Brain microvascular endothelial cell (primary cell): ENCODE results near the gene ZNF780A.

ENCODE experiments used
- DNase-seq: peaks from one replicate; pipeline ENCODE4 v3.0.0-alpha.2; 2020
- H3K27ac ChIP-seq: fragments of 250-450 bp; sonication (Bioruptor Pico); 2 replicates; pipeline ENCODE4 v1.5.1; 2020; ENCODE audit warnings: mild to moderate bottlenecking, moderate library complexity
- H3K27me3 ChIP-seq: fragments of 250-450 bp; sonication (Bioruptor Pico); replicated peaks from 2 replicates; pipeline ENCODE4 v1.5.1; 2020; ENCODE audit warnings: mild to moderate bottlenecking
- H3K36me3 ChIP-seq: fragments of 250-450 bp; sonication (Bioruptor Pico); replicated peaks from 2 replicates; pipeline ENCODE4 v1.5.1; 2020; ENCODE audit warnings: mild to moderate bottlenecking
- H3K4me3 ChIP-seq: 2 replicates; pipeline ENCODE4 v1.5.1; 2011; ENCODE audit warnings: low read depth, mild to moderate bottlenecking, control low read depth, low read length, moderate library complexity
- in situ Hi-C: cut with HindIII; loops from 2 replicates; pipeline ENCODE4 v1.10.0; 2017; ENCODE audit warnings: low sequenced_read_pairs, low pct_ligation_motif_present
- TF ChIP-seq, protein P1 (sequence below): IDR thresholded peaks from 2 replicates; pipeline ENCODE4 v1.5.1; 2011; ENCODE audit warnings: low read depth, mild to moderate bottlenecking, moderate library complexity, low read length, control low read depth, inconsistent platforms; ENCODE audit errors: missing control alignments

The ZNF780A gene

DNA sequence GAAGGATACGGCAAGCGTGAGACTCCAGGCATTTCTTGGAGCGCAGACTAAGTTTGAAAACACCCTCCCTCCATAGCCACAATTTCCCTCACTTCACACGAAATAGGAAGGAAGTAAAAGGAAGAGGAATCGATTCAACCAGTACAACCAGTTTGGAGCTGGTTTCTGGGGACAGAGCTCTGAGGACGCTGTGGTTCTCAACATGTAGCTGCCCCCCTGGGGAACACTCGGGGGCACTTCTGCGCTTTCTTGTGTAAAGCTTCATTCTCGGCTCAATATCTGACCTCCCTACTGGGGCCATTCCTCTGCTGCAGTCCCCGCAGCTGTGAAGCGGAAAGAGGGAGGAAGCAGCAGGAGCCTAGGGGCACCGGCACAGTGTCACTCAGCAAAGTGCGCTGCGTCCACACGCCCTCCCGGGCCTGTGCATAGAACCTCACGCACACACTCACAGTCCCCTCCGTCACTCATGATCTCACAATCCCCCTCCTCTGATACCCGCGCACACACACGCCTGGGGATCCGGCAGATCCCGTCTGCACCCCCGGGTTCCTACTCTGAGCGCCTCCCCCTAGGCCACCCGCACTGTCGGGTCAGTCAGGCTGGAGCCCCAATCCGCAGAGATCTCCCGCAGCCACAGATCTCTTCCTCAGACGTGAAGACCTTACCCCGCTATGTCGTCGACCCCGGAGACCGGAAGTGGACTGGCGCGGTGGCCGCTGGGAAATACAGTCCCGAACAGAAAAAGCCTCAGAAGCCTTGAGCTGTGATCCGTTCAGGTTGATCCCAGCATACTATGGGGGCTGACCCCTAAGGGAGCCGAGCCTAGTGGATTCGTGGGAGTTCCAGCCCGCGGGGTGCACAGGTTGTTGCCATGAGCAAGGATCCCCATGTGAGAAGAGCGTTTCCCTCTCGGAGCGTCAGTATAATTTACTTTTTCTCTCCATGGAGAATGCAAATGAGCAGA is at the start of gene ZNF780A:
ZNF780A (minus strand) TSS at position 703 of the 964 bp plus-strand sequence. CDS start 6,190 bp downstream, outside the sequence.
- H3K36me3 ChIP-seq, result no peaks in the 10 kb centered on the region
- in situ Hi-C loops, result no loop called here
- H3K27me3 ChIP-seq, result no peaks in the 10 kb centered on the region
- H3K27ac ChIP-seq, result peak within 1 kb of the TSS; percentile 65
- TF ChIP-seq, protein P1, sequence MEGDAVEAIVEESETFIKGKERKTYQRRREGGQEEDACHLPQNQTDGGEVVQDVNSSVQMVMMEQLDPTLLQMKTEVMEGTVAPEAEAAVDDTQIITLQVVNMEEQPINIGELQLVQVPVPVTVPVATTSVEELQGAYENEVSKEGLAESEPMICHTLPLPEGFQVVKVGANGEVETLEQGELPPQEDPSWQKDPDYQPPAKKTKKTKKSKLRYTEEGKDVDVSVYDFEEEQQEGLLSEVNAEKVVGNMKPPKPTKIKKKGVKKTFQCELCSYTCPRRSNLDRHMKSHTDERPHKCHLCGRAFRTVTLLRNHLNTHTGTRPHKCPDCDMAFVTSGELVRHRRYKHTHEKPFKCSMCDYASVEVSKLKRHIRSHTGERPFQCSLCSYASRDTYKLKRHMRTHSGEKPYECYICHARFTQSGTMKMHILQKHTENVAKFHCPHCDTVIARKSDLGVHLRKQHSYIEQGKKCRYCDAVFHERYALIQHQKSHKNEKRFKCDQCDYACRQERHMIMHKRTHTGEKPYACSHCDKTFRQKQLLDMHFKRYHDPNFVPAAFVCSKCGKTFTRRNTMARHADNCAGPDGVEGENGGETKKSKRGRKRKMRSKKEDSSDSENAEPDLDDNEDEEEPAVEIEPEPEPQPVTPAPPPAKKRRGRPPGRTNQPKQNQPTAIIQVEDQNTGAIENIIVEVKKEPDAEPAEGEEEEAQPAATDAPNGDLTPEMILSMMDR, result no peak
- peak; percentile 54 for DNase-seq
- peak within 1 kb of the TSS; percentile 92 for H3K4me3 ChIP-seq

DNA sequence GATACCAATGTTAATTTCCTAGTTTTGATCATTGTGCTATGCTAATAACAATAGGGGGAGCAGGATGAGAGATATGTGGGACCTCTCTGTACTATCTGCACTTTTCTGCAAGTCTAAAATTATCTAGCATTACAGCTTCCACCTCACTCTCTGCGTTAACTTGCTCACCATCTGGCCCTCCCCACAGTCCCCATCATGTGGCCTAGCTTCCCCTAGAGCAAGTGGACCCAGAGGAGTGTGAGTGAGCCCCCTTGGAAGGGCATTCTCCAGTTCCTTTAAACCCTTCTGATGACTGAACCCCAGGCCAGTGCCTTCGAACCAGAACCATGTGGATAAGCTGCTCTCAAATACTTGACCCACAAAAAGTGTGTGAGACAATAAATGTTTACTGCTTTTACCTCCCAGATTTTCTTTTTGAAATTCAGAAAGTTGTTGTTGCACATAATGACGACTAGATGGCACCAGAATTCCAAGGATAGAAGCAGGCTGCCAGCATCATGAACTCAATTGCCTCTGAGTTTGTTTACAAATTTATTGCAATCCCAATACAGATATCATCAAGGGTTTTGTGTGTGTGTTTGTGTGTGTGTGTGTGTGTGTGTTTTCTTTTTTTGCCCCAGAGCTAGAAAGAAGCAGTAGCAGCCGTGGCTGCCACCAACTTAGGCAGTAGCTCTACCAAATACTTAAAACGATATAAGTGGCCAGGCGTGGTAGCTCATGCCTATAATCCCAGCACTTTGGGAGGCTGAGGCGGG is 49.0 kb upstream of the ZNF780A start:
- no peak overlapping the region for H3K27ac ChIP-seq
- TF ChIP-seq, protein P1, result peak; percentile 74
- no peaks in the 10 kb centered on the region for H3K27me3 ChIP-seq
- H3K4me3 ChIP-seq, result no peak overlapping the region
- in situ Hi-C loops, result no loop called here
- peak; percentile 18 for DNase-seq
- H3K36me3 ChIP-seq, result no peaks in the 10 kb centered on the region

DNA sequence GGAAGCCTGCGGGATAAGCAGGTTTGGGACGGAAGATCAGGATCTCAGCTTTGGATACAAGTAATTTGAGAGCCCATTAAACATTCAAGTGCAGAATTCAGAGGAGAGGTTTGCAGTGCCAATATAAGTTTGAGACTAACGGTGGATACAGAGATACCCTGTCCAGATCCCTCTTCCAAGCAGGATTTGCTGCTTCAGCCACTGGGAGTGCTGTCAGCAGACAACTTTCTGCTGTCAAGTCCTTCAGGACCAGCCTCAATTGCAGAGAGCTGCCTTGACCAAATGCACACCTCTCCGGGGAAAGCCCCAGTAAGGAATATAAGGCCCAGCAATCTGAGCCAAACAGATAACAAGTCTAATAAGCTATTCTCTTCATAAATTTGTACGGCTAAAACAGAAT is 46.1 kb upstream of the ZNF780A start:
- DNase-seq, result no peak
- Histone ChIP-seq H3K36me3 (no peaks in the 10 kb centered on the region), H3K4me3 (no peak overlapping the region), H3K27ac (no peak overlapping the region), H3K27me3 (no peaks in the 10 kb centered on the region)
- TF ChIP-seq, protein P1, result peak; percentile 37
- in situ Hi-C loops, result no loop called here

DNA sequence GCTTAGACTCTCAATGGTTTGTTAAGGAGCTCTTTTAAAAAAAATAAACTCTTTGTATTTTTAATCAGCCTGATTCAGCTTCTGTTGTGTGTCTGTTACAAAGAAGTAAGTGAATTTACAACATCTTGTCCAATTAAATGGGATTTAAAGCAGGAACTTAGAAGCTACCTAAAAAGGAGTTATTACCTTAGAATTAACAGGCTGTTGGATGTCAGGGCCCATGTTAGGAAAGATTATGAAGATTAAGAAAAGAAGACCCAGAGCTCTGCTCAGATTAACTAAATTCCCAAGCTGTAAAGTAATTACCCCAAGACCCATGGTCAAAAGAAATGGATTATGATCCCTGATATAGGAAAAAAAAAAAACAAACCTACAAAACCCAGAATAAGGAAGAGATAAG is 44.1 kb upstream of the ZNF780A start:
- H3K27ac ChIP-seq, result no peak overlapping the region
- H3K4me3 ChIP-seq, result no peak overlapping the region
- TF ChIP-seq, protein P1, result no peak
- DNase-seq, result no peak
- no peaks in the 10 kb centered on the region for H3K27me3 ChIP-seq
- in situ Hi-C loops, result no loop called here
- H3K36me3 ChIP-seq, result no peaks in the 10 kb centered on the region

DNA sequence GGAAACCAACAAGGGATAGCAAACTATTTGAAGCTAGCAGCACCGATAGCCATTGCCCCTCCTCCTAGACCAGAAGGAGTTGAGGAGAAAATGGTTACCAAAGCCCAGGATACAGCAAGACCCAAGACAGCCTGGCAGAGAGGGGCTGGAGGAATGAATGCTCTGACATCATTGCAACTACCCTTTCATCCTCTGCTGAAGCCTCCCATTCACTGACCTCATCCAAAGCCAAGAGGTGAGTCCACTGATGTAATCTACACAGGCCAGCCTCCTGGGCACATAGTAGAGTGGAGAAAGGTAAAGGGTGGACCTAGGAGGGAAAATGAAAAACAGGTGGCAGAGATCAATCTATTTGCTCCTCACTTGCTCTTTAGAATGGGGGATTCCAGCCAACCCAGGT is 42.7 kb upstream of the ZNF780A start:
- no peaks in the 10 kb centered on the region for H3K36me3 ChIP-seq
- H3K27me3 ChIP-seq, result no peaks in the 10 kb centered on the region
- no peak overlapping the region for H3K27ac ChIP-seq
- TF ChIP-seq, protein P1, result no peak
- in situ Hi-C loops, result no loop called here
- H3K4me3 ChIP-seq, result no peak overlapping the region
- no peak for DNase-seq
